Measurements from ENCODE around the gene AAGAB.

The AAGAB gene

GRCh38 chr15:67208396-67208795 is 46.1 kb downstream of the AAGAB start:
- no peak for DNase-seq (ENCODE audit: low spot score)

GRCh38 chr15:67207555-67208207 is 46.8 kb downstream of the AAGAB start:
- no peak for DNase-seq (ENCODE audit: low spot score)

GRCh38 chr15:67202991-67203390 is 51.5 kb downstream of the AAGAB start:
- no peak for DNase-seq (ENCODE audit: low spot score)

GRCh38 chr15:67202091-67202490 is 52.4 kb downstream of the AAGAB start:
- no peak for DNase-seq (ENCODE audit: low spot score)

GRCh38 chr15:67201136-67201535 is 53.3 kb downstream of the AAGAB start:
- DNase-seq (ENCODE audit: low spot score): no peak

- DNase-seq (ENCODE audit: low spot score): no peak
Observed at GRCh38 chr15:67199881-67200763, 54.3 kb downstream of the AAGAB start.

GRCh38 chr15:67199391-67199790 is 55.1 kb downstream of the AAGAB start:
- DNase-seq (ENCODE audit: low spot score): no peak

- no peak for DNase-seq (ENCODE audit: low spot score)
Observed at GRCh38 chr15:67198157-67198754, 56.2 kb downstream of the AAGAB start.

- no peak for DNase-seq (ENCODE audit: low spot score)
Observed at GRCh38 chr15:67197364-67197695, 57.1 kb downstream of the AAGAB start.

GRCh38 chr15:67196672-67197363 is 57.6 kb downstream of the AAGAB start:
- peak; percentile 89 for DNase-seq (ENCODE audit: low spot score)

- no peak for DNase-seq (ENCODE audit: low spot score)
Observed at GRCh38 chr15:67196222-67196621, 58.2 kb downstream of the AAGAB start.

- no peak for DNase-seq (ENCODE audit: low spot score)
Observed at GRCh38 chr15:67195305-67195704, 59.2 kb downstream of the AAGAB start.

GRCh38 chr15:67194171-67195114 is 60.0 kb downstream of the AAGAB start:
- no peak for DNase-seq (ENCODE audit: low spot score)

- DNase-seq (ENCODE audit: low spot score): no peak
Observed at GRCh38 chr15:67193223-67193990, 61.1 kb downstream of the AAGAB start.

- no peak for DNase-seq (ENCODE audit: low spot score)
Observed at GRCh38 chr15:67192185-67192820, 62.2 kb downstream of the AAGAB start.

- DNase-seq (ENCODE audit: low spot score): no peak
Observed at GRCh38 chr15:67190813-67191212, 63.6 kb downstream of the AAGAB start.

- no peak for DNase-seq (ENCODE audit: low spot score)
Observed at GRCh38 chr15:67190326-67190725, 64.1 kb downstream of the AAGAB start.

- no peak for DNase-seq (ENCODE audit: low spot score)
Observed at GRCh38 chr15:67189326-67190051, 65.0 kb downstream of the AAGAB start.

- peak; percentile 72 for DNase-seq (ENCODE audit: low spot score)
Observed at GRCh38 chr15:67188551-67189218, 65.8 kb downstream of the AAGAB start.

Measured in AG08395 (cell line).